GM20000 (cell line): ENCODE results near the gene ZNF79.
"Not testable (repeated sequence)": the region's sequence is repeated elsewhere in the genome, so short reads cannot be mapped to it uniquely, and the experiment has no call there.

Experiments used
- DNase-seq: peaks from one replicate; pipeline ENCODE4 v3.0.0; 2012; ENCODE audit warnings: low spot score
- CTCF ChIP-seq: IDR thresholded peaks from 2 replicates; pipeline ENCODE4 v1.5.1; 2012; ENCODE audit warnings: mild to moderate bottlenecking, control low read depth; ENCODE audit errors: extremely low read depth, missing control alignments

ZNF79 gene

GRCh38 chr9:127463382-127463781, 39.2 kb downstream of the ZNF79 start:
- no peak for TF ChIP-seq CTCF
- no peak for DNase-seq

DNA sequence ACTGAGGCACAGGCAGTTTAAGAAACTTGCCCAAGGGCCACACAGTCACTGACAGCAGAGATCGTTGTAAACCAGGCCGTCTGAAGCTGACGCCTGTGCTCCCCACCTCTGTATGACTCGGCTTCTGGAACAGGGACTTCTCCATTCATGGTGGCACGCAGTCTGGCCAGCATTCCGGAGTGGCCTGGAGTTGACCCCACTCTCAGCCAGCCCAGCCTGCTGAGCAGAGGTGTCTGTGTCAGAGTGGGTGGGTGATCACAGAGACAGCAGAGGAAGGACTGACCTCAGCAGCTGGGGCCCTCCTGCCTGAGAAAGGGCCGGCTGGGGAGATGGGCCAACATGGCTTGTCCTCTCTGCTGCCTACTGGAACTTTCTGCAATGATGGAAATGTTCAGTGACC, 39.7 kb downstream of the ZNF79 start:
- no peak for TF ChIP-seq CTCF
- no peak for DNase-seq

GRCh38 chr9:127466407-127466917, 42.3 kb downstream of the ZNF79 start:
- not testable (repeated sequence) for DNase-seq

DNA sequence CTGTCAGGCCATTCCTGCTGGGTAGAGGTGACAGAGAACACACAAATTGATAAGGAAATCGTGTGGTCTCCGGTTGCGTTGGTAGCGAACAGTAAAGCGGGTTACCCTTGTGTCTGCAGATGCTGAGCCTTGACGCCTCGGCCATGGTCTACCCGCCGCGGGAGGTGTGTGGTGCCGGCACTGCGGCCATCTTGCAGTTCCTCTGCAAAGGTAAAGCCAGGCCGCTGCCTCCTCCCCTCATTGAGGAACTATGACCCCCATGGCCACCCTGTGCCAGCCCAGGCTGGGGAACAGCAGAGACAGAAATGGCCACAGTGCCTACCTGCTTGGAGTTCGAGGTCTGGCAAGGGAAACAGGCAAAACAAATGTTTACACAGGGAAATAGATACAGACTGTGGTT, 43.4 kb downstream of the ZNF79 start:
- no peak for DNase-seq
- no peak for TF ChIP-seq CTCF

GRCh38 chr9:127470662-127471061, 46.5 kb downstream of the ZNF79 start:
- DNase-seq, result no peak
- TF ChIP-seq CTCF, result no peak

- TF ChIP-seq CTCF, result no peak
These were observed 49.3 kb downstream of the ZNF79 start for GRCh38 chr9:127473501-127473900.

GRCh38 chr9:127473932-127474331, 49.8 kb downstream of the ZNF79 start:
- no peak for TF ChIP-seq CTCF

More at GRCh38 chr9:127473501-127473900, 49.3 kb downstream of the ZNF79 start:
- DNase-seq, result no peak

DNA sequence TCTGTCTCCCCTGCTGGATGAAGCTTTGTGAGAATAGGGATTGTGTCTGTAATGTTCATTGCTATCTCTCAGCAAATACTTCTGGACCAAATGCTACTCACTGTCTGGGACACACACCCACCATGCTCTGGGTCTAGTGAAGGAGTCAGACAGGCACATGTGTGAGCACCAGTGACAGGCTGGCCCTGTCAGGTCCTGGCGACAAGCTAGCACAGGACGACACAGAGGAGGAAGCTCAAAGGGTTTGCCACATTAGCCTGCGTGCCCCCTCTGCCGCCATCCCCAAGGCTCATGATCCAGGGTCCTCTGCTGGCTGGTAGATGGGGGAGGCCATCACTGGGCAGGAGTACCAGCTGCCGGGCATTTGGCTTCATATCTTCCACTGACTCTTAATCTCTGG, 50.4 kb downstream of the ZNF79 start:
- TF ChIP-seq CTCF, result no peak
- no peak for DNase-seq

More at GRCh38 chr9:127473932-127474331, 49.8 kb downstream of the ZNF79 start:
- no peak for DNase-seq
